HCT116 (cell line): ENCODE measurements around the gene CBFA2T3. TPM values are rescaled to one million over a fixed set of nuclear protein-coding genes. Genes with fewer than 3 reads are reported as not detected.

Experiments
- ATAC-seq: fragments of 200-7000 bp; cut with Tn5 transposase; 2 replicates; pipeline ENCODE4 v1.9.1; 2020; ENCODE audit warnings: mild to moderate bottlenecking, moderate library complexity
- BruUV-seq: library from RNA; stranded (reverse); fragments of 400-500 nt; replicated peaks from 2 replicates; lab custom pipeline; 2021; lab: Mats Ljungman, UMichigan
- CTCF ChIA-PET: fragments of 300-600 bp; sonication (Branson Sonifier 250); formaldehyde crosslinking; loops from one replicate; lab custom pipeline; 2021; ENCODE audit warnings: antibody characterized with exemption; lab: Charles Lee
- POLR2A ChIA-PET: fragments of 300-600, 350-600 bp; sonication (Branson Sonifier 250); formaldehyde crosslinking; loops from one replicate; lab custom pipeline; 2021; ENCODE audit warnings: antibody characterized with exemption; lab: Charles Lee
- RAD21 ChIA-PET, 2 experiments: fragments of 300-600 bp; sonication (Branson Sonifier 250); formaldehyde crosslinking; loops; one replicate each; lab custom pipeline; 2023; ENCODE audit warnings: low total read pairs in 2 of 2; ENCODE audit not compliant: uncharacterized antibody in 2 of 2, unreplicated experiment in 2 of 2, low non-redundant PET in 1 of 2; lab: Charles Lee
- DNase-seq: peaks from one replicate; pipeline ENCODE4 v3.0.0-alpha.2; 2010; ENCODE audit warnings: low read depth, low spot score
- H2AFZ ChIP-seq: fragments of 200-600 bp; shearing (Covaris generic), sonication (generic); 2 replicates; pipeline ENCODE4 v1.6.1; 2017; ENCODE audit warnings: low read depth, mixed run types, mixed read lengths, antibody characterized with exemption, low read length; ENCODE audit not compliant: poor library complexity, severe bottlenecking
- H3K27ac ChIP-seq: 2 replicates; pipeline ENCODE4 v1.5.1; 2012; ENCODE audit warnings: low read depth, low read length
- H3K27me3 ChIP-seq: fragments of 200-600 bp; sonication (generic); 2 replicates; pipeline ENCODE4 v1.6.1; 2016; ENCODE audit warnings: mixed run types, low read length, mixed read lengths; ENCODE audit not compliant: insufficient read depth
- H3K36me3 ChIP-seq, 2 experiments: fragments of 200-500 bp in 1 of 2; fragments of 200-600 bp in 1 of 2; sonication (Bioruptor generic) in 1 of 2; sonication (generic) in 1 of 2; 2 replicates each; pipeline versions ENCODE4 v1.5.1 to v1.6.1; 2014 to 2016; ENCODE audit warnings: low read length in 2 of 2, inconsistent platforms in 1 of 2, mixed read lengths in 1 of 2, mixed run types in 1 of 2; ENCODE audit not compliant: insufficient read depth in 2 of 2, control insufficient read depth in 1 of 2
- H3K4me1 ChIP-seq, 2 experiments: fragments of 200-600 bp in 1 of 2; sonication (generic) in 1 of 2; 2 replicates each; pipeline versions ENCODE4 v1.5.1 to v1.6.1; 2012 to 2017; ENCODE audit warnings: low read length in 2 of 2, inconsistent platforms in 1 of 2, mild to moderate bottlenecking in 1 of 2, mixed read lengths in 1 of 2, mixed run types in 1 of 2, moderate library complexity in 1 of 2; ENCODE audit not compliant: insufficient read depth in 2 of 2, control insufficient read depth in 1 of 2
- H3K4me2 ChIP-seq: fragments of 200-600 bp; sonication (generic); 2 replicates; pipeline ENCODE4 v1.6.1; 2017; ENCODE audit warnings: mixed run types, low read length, mixed read lengths
- H3K4me3 ChIP-seq, 2 experiments: fragments of 200-600 bp in 1 of 2; sonication (generic) in 1 of 2; replicated peaks in 1 of 2; 2 replicates each; pipeline ENCODE4 v1.5.1; 2011 to 2016; ENCODE audit warnings: low read length in 2 of 2, control low read depth in 1 of 2, low read depth in 1 of 2, mild to moderate bottlenecking in 1 of 2, mixed read lengths in 1 of 2, mixed run types in 1 of 2
- H3K79me2 ChIP-seq: fragments of 200-600 bp; sonication (generic); 2 replicates; pipeline ENCODE4 v1.6.1; 2017; ENCODE audit warnings: mild to moderate bottlenecking, mixed run types, low read length, moderate library complexity, mixed read lengths; ENCODE audit not compliant: insufficient read depth
- H3K9ac ChIP-seq: fragments of 200-600 bp; sonication (generic); 2 replicates; pipeline ENCODE4 v1.6.1; 2016; ENCODE audit warnings: low read length, mixed read lengths
- H3K9me2 ChIP-seq: fragments of 200-600 bp; sonication (generic), shearing (Covaris generic); 2 replicates; pipeline ENCODE4 v1.6.1; 2017; ENCODE audit warnings: mixed run types, mild to moderate bottlenecking, moderate library complexity; ENCODE audit not compliant: insufficient read depth
- H3K9me3 ChIP-seq, 2 experiments: fragments of 200-500 bp in 1 of 2; fragments of 200-600 bp in 1 of 2; sonication (Bioruptor generic) in 1 of 2; sonication (generic) in 1 of 2; 2 replicates each; pipeline ENCODE4 v1.6.1; 2014 to 2017; ENCODE audit warnings: low read length in 2 of 2, mixed read lengths in 2 of 2, inconsistent platforms in 1 of 2, low read depth in 1 of 2, mild to moderate bottlenecking in 1 of 2, mixed run types in 1 of 2, moderate library complexity in 1 of 2; ENCODE audit not compliant: control insufficient read depth in 1 of 2, insufficient read depth in 1 of 2
- H4K20me1 ChIP-seq: fragments of 200-600 bp; sonication (generic), shearing (Covaris generic); 2 replicates; pipeline ENCODE4 v1.6.1; 2017; ENCODE audit warnings: mixed run types, mild to moderate bottlenecking, moderate library complexity; ENCODE audit not compliant: insufficient read depth
- ATF3 ChIP-seq: IDR thresholded peaks from 2 replicates; pipeline ENCODE4 v1.6.1; 2012
- CBX3 ChIP-seq: IDR thresholded peaks from 2 replicates; pipeline ENCODE4 v1.6.1; 2012; ENCODE audit warnings: low read depth
- CEBPB ChIP-seq: IDR thresholded peaks from 2 replicates; pipeline ENCODE4 v1.6.1; 2012; ENCODE audit warnings: low read depth
- CTCF ChIP-seq, 3 experiments: fragments of 200-600 bp in 1 of 3; sonication (generic) in 1 of 3; IDR thresholded peaks in 2 of 3; conservative IDR thresholded peaks in 1 of 3; 2 replicates each; pipeline ENCODE4 v1.5.1; 2012 to 2017; ENCODE audit warnings: low read depth in 2 of 3, low read length in 2 of 3, antibody characterized with exemption in 1 of 3, borderline replicate concordance in 1 of 3, control low read depth in 1 of 3, mild to moderate bottlenecking in 1 of 3, mixed read lengths in 1 of 3, mixed run types in 1 of 3, moderate library complexity in 1 of 3; ENCODE audit not compliant: insufficient read depth in 1 of 3
- EGR1 ChIP-seq: IDR thresholded peaks from 2 replicates; pipeline ENCODE4 v1.6.1; 2012; ENCODE audit warnings: low read depth
- ELF1 ChIP-seq: IDR thresholded peaks from 2 replicates; pipeline ENCODE4 v1.6.1; 2012; ENCODE audit warnings: low read depth, borderline replicate concordance
- EZH2 ChIP-seq: fragments of 200-600 bp; sonication (generic); IDR thresholded peaks from 2 replicates; pipeline ENCODE4 v1.6.1; 2017; ENCODE audit warnings: antibody characterized with exemption, mixed run types
- EZH2phosphoT487 ChIP-seq: fragments of 200-600 bp; IDR thresholded peaks from 2 replicates; pipeline ENCODE4 v1.6.1; 2018; ENCODE audit warnings: antibody characterized with exemption, borderline replicate concordance
- RAD21 ChIP-seq: IDR thresholded peaks from 2 replicates; pipeline ENCODE4 v1.6.1; 2012; ENCODE audit warnings: low read depth, mild to moderate bottlenecking
- SP1 ChIP-seq: IDR thresholded peaks from 2 replicates; pipeline ENCODE4 v1.6.1; 2012; ENCODE audit warnings: low read depth
- SRF ChIP-seq: IDR thresholded peaks from 2 replicates; pipeline ENCODE4 v1.6.1; 2012; ENCODE audit warnings: low read depth
- TCF7L2 ChIP-seq: IDR thresholded peaks from 2 replicates; pipeline ENCODE4 v1.7.0; 2011; ENCODE audit warnings: borderline replicate concordance, inconsistent platforms; ENCODE audit not compliant: insufficient read depth, insufficient read length; ENCODE audit errors: extremely low read depth
- YY1 ChIP-seq: IDR thresholded peaks from 2 replicates; pipeline ENCODE4 v1.6.1; 2011; ENCODE audit warnings: low read length, low read depth, moderate library complexity, mild to moderate bottlenecking; ENCODE audit not compliant: insufficient replicate concordance; ENCODE audit errors: extremely low read depth
- ZFX ChIP-seq: fragments of 450-650 bp; IDR thresholded peaks from 2 replicates; pipeline ENCODE4 v1.6.1; 2017
- intact Hi-C: fragments of 100-400 bp; cut with micrococcal nuclease; formaldehyde crosslinking; loops from 2 replicates; pipeline ENCODE4 v1.10.0; 2022
- total RNA-seq: library from RNA; stranded (reverse); gene quantifications from one replicate; pipeline ENCODE4 v1.2.1, GENCODE V29; 2021; ENCODE audit not compliant: unreplicated experiment
- TF ChIP-seq, protein P1 (sequence below): IDR thresholded peaks from 2 replicates; pipeline ENCODE4 v1.6.1; 2012; ENCODE audit warnings: low read depth

The CBFA2T3 gene
- total RNA-seq, 1 experiment from 2014 or later: 19.1 TPM

GRCh38 chr16:89010210-89010925, 33.4 kb upstream of the CBFA2T3 start:
- no peaks in the 10 kb centered on the region for H3K9me3 ChIP-seq
- no peak overlapping the region for H2AFZ ChIP-seq
- intact Hi-C loops: no loop called here
- H3K4me3 ChIP-seq: no peak overlapping the region
- ChIA-PET POLR2A (no interaction called here), CTCF (no interaction called here), RAD21 (no interaction called here)
- H3K27me3 ChIP-seq: peaks cover 15% of the 10 kb centered on the region
- H3K9ac ChIP-seq: no peak overlapping the region
- DNase-seq (no peak), ATAC-seq (no peak)
- TF ChIP-seq ELF1: no peak
- no peak for TF ChIP-seq SRF
- no peak for TF ChIP-seq EZH2
- TF ChIP-seq ATF3: no peak
- no peak for TF ChIP-seq CBX3
- no peak for TF ChIP-seq RAD21
- no peak for TF ChIP-seq ZFX
- no peak for TF ChIP-seq YY1
- no peak for TF ChIP-seq SP1
- TF ChIP-seq CTCF (IDR thresholded peaks at IDR 0.05 in 2 of 3, conservative IDR thresholded peaks at IDR 0.05 in 1 of 3; ENCODE audit: borderline replicate concordance in 1 of 3, insufficient read depth in 1 of 3, low read depth in 2 of 3, low read length in 2 of 3): no peak
- no peak for TF ChIP-seq TCF7L2
- TF ChIP-seq EGR1: no peak
- TF ChIP-seq, protein P1, sequence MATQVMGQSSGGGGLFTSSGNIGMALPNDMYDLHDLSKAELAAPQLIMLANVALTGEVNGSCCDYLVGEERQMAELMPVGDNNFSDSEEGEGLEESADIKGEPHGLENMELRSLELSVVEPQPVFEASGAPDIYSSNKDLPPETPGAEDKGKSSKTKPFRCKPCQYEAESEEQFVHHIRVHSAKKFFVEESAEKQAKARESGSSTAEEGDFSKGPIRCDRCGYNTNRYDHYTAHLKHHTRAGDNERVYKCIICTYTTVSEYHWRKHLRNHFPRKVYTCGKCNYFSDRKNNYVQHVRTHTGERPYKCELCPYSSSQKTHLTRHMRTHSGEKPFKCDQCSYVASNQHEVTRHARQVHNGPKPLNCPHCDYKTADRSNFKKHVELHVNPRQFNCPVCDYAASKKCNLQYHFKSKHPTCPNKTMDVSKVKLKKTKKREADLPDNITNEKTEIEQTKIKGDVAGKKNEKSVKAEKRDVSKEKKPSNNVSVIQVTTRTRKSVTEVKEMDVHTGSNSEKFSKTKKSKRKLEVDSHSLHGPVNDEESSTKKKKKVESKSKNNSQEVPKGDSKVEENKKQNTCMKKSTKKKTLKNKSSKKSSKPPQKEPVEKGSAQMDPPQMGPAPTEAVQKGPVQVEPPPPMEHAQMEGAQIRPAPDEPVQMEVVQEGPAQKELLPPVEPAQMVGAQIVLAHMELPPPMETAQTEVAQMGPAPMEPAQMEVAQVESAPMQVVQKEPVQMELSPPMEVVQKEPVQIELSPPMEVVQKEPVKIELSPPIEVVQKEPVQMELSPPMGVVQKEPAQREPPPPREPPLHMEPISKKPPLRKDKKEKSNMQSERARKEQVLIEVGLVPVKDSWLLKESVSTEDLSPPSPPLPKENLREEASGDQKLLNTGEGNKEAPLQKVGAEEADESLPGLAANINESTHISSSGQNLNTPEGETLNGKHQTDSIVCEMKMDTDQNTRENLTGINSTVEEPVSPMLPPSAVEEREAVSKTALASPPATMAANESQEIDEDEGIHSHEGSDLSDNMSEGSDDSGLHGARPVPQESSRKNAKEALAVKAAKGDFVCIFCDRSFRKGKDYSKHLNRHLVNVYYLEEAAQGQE: no peak
- TF ChIP-seq EZH2phosphoT487: no peak
- no peak for TF ChIP-seq CEBPB
- H3K9me2 ChIP-seq: no peaks in the 10 kb centered on the region
- no peak overlapping the region for H3K4me2 ChIP-seq
- H3K79me2 ChIP-seq: no peaks in the 10 kb centered on the region
- no peaks in the 10 kb centered on the region for H3K4me1 ChIP-seq
- H3K36me3 ChIP-seq: no peaks in the 10 kb centered on the region
- BruUV-seq: no TSS peak
- no peak overlapping the region for H3K27ac ChIP-seq
- H4K20me1 ChIP-seq: no peaks in the 10 kb centered on the region
